DMS53 treated with DMSO at 0.1 percent for 48 hours (cell line): ENCODE results near the gene TNS3.
A peak's percentile ranks its signal among the peaks of the same experiment; 100 is the strongest.

ENCODE experiments used
- DNase-seq: peaks from one replicate; lab custom pipeline; 2025; ENCODE audit not compliant: unreplicated experiment; lab: John Stamatoyannopoulos, UW

Gene TNS3

DNA sequence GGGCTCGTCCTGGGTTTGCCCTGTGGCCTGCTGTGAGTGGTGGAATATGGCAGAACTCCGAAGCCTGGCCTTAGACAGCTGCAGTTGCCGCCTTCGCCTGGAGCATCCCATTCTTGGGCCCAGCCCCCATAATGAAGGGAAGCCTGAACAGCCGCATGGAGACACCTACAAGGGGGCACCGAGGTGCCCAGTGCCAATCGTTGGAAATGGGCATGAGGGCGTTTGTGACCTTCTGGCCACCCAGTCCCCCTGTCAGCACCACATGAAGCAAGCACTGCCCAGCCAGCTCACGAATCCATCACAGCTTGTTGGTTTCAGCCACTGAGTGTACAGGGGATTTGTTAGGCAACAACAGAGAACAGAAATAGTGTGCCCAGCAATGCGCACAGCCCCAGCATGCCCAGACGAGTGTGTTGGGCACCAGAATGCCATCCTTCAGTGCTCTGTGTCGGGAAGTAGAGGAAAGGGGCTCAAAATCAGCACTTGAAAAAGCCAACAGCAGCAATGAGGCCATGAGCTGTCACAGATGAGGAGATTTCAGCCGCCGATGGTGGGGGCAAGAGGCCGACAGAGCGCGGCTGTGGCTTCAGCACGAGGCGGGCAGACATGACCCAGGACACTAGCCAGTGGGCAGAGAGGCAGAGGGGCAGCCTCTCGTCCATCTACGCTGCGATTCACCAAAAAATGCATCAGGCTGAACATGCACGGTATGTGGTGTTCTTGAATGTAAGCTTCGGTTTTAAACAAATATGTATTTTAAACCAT, 91.2 kb downstream of the TNS3 start:
- DNase-seq, result no peak

- DNase-seq, result no peak
These were observed 92.3 kb downstream of the TNS3 start for GRCh38 chr7:47489624-47490023.

DNA sequence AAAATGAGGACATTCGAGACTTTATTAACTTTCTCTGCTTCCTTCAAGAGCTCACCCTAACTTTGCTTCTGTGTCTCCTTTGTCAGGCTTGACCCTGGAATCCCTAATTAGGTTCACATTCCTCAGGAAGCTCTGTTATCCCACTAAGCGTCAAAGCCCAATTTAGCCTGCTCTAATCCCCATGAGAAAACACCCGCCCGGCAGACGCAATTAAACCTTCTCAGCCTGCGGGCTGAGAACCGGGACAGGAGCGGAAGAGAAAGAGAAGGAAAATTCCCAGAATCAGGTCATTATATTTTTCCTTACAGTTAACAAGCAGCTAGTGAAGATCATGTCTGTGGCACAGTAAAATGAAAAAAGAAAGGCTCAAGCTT, 93.0 kb downstream of the TNS3 start:
- no peak for DNase-seq

GRCh38 chr7:47488201-47488968, 93.5 kb downstream of the TNS3 start:
- no peak for DNase-seq

DNA sequence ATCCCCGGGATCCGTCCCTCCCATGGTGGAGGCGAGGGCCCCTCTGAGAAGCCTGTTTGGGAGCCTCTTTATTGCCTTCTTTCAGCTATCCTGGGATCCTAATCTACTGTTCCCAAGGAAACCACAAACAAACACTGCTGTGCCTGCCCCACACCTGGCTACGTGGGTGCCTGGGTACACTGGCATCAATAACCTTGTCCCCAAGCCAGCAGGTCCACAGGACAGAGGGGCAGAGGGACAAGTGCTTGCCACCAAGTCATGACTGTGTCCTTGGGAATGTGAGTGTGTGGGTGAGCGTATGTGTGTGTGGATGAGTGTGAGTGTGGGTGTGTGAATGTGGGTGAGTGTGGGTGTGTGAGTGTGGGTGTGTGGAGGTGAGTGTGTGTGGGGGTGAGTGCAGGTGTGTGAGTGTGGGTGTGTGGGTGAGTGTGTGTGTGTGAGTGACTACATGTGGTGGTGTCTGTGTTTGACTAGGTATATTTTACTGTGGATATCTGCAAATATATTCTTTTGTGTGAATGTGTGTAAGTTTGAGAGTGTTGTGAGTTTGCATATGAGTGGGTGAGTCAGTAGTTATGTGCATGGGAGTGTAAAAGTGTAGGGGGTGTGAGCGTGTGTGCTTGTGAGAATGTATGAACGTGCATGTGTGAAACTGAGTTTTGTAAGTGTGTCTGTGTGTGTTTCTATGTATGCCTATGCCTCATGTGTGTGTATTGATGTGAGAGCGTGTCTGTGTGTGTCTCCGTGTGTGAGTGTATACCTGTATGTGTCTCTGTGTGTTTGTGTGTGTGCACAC, 96.1 kb downstream of the TNS3 start:
- no peak for DNase-seq

GRCh38 chr7:47484923-47485639, 96.8 kb downstream of the TNS3 start:
- DNase-seq, result no peak

DNA sequence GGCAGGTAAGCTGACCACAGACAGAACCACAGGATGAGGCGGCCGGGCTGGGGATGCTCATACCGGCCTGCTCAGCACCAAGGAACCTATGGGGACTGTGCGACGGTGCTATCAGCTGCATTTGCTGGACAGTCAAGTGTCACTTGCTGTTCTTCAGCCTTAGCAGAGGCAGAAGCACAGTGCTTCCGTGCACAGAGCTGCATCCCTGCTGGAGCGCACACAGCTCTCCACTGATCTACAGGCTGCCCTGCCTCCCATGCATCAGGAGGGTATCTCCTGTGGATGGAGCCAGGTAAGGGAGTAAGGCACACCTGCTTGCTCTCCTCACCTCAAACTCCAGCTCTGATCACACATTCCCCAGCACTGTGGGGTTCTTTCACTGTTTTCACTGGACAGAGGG, 97.5 kb downstream of the TNS3 start:
- no peak for DNase-seq

GRCh38 chr7:47483604-47484273, 98.2 kb downstream of the TNS3 start:
- no peak for DNase-seq

DNA sequence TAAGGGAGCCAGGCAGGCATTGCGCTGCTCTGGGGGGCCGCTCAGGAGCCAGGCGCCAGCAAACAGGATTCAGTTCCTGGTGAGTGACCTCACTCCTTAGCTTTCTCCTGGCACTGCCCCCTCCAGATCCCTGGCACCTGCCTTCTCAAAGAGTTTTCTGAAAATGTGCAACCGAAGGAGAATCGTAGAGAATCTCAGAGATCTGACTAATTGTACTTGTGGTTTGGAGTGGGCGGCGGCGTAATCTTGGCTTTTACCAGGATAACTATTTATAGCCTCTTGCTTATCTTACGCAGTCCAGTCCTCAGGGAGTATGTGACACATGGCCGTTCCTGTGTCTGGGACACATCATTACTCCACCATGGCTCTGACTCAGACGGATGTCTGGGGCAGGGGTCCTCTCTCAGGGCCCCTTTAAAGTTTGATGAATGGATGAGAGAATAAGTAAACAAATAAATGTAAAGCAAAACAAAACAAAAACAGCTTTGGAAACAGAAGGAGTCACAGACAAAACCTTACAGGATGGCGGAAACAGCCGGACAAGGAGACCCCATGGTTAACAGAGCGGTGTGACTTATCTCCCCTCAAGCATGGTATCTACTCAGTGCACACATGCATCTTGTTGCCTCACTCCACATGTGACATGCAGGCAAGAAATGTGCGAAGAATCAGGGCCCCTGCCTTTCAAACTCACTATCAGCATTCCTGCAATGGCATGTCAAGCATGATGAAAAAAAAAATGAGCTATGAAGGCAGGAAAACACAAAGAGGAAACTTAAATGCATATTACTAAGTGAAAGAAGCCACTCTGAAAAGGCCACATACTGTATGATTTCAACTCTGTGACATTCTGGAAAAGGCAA, 99.7 kb downstream of the TNS3 start:
- DNase-seq, result no peak

GRCh38 chr7:47481541-47482012, 100.3 kb downstream of the TNS3 start:
- no peak for DNase-seq

DNA sequence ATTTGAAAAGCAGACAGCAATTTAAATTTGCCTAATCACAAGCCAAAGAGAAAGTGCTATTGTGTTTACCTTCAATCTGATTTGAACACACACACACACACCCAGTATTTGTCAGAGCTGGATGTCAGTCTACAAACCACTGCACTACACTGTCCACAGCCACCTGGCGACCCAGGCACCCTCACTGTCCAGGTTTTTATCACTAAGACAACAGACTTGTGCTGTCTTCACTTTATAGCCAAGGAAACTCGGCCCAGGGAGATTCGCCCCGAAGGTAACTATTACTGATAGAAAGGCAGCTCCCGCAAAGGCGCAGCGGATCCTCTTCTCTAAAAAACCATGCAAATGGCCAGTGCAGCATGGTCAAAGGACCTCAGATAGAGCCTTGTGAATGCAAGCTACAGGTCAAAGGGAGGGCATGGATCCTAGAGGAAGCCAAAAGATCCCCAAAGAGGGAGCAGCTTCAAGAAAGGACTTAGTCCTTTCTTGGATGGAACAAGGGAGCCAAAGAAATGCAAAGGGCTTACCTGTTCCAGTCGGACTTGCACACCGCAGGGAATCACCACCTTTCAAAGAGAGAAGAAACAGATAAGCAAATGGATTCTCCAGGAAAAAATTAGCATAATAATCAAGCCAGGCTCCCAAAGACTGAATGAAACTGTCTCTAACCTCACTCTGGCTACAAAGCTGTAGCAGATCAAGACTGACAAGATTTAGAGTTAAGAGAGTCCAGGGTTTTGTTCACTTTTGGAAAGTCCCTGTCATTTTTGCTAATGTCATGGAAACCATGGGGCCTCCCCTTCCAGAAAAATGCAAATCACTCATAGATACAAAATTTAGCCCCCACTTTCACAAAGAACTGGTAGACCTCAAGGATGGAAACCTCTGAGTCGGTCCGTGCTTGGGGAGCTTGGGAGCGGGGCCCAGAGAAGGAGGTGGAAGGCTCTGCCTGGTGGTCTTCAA, 101.1 kb downstream of the TNS3 start:
- no peak for DNase-seq

DNA sequence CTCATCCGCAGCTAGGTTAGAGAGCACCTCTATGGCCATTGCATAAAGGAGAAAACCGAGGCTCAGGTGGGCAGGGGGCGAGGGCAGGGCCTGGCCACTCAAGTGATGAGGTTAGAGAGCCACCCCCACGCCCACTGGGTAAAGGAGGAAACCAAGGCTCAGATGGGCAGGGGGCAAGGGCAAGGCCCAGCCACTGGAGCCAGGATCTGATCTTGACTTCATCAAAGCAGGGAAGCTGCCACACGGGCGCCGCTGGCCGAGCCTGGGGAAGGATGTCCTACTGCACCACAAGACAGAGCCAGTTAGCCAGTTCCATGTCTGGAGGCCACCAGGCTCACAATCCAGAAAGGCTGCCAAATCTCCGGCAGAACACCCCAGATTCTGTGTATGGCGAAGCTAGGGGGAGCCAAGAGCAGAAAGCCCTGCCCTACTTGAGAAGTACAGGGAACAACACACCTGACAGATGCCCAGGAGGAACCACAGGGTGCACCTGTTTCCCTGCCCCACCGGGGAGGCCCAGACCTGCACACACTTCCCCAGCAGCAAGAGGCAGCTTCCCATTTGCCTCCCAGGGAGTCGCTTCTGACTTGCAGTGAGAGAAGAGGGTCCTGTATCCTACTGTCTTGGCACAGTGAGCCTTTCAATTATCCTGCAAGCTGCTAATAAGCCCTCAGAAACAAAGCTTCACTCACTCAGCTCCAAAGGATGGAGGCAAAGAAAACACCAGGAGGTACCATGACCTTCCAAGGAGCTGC, 101.9 kb downstream of the TNS3 start:
- no peak for DNase-seq

- no peak for DNase-seq
These were observed 102.8 kb downstream of the TNS3 start for GRCh38 chr7:47478926-47479711.

- DNase-seq, result no peak
These were observed 103.9 kb downstream of the TNS3 start for GRCh38 chr7:47478017-47478344.

GRCh38 chr7:47477191-47478016, 104.5 kb downstream of the TNS3 start:
- no peak for DNase-seq

GRCh38 chr7:47475880-47476227, 106.1 kb downstream of the TNS3 start:
- DNase-seq, result peak; percentile 94
